IPS DF 19.7 (cell line): Measurements from ENCODE around the gene TTC27.
A peak's percentile ranks its signal among the peaks of the same experiment; 100 is the strongest.
"Not testable (repeated sequence)": the region's sequence is repeated elsewhere in the genome, so short reads cannot be mapped to it uniquely, and the experiment has no call there.

ENCODE experiments used
- DNase-seq: peaks from one replicate; pipeline ENCODE4 v3.0.0-alpha.2; 2013; ENCODE audit warnings: low read depth, low spot score

The TTC27 gene

GRCh38 chr2:32806857-32807256 lies 179.0 kb downstream of the TTC27 start:
- no peak for DNase-seq

DNA sequence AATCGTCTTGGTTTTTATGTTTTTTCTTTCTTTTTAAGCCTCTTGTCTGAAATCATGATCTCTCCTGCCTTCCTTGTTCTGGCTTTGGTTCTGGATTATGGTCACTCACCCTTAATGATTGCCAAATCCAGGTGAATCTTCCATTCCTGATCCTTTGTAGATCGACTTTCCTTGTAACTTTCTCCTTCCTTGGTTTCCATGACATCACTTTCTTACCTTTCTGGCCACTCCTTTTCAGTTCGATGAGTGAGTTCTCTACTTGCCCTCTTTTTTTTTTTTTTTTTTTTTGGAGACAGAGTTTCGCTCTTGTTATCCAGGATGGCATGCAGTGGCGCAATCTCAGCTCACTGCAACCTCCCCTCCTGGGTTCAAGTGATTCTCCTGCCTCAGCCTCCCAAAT lies 179.8 kb downstream of the TTC27 start:
- no peak for DNase-seq

GRCh38 chr2:32810909-32811495 lies 183.2 kb downstream of the TTC27 start:
- DNase-seq: no peak

GRCh38 chr2:32811696-32812095 lies 183.8 kb downstream of the TTC27 start:
- no peak for DNase-seq

GRCh38 chr2:32812316-32812715 lies 184.5 kb downstream of the TTC27 start:
- no peak for DNase-seq

DNA sequence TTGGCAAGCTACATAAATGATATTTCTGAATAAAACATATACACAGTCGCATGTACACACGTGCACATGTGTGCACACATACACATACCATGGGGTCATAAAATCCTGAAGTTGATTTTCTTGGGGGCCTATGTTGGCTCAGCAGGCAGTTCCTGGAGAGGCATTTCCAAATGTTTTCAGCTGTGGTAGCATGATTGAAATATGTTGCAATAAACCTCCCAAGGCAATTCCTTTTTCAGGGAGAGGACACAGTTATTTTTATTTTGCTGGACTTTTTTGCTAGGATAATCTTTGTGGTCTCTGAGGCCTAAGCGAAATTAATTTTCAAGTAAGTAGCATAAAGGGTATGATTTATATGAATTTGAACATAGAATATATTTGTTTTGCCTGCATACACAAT lies 192.2 kb downstream of the TTC27 start:
- no peak for DNase-seq

- DNase-seq: no peak
These were observed 192.9 kb downstream of the TTC27 start for GRCh38 chr2:32820701-32821100.

DNA sequence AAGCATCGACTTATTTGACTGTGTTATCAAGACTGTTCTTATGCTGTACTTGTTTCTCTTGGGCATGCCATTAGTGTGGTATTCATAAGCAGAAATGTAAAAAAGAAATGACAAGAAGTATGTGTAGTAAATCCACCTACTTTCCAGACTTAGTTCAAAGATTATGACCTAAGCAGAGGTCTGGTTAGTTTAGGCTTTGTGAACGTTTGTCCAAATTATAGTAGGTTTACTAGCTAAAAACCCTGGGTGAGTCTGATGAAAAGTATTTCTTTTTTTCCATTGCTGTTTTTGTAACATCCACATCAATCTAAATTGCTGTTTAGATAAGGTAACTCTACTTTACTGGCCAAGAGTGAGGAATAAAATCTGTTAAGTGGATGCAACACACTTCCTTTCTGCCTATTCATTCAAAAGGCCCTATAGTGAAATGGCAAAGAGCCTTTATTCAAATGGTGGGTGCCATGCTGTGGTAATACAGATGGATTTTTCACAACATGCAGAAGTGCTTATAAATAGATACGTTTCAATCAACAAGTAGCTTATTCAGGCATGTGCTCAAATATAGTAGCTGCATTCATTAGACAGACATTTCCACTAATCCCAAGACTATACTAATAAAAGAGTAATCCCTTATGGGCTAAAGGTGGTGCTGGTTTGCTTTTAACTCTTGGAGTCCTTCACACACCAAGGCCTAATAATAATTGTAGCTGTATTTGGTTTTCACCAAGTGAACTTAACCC lies 196.4 kb downstream of the TTC27 start:
- no peak for DNase-seq

DNA sequence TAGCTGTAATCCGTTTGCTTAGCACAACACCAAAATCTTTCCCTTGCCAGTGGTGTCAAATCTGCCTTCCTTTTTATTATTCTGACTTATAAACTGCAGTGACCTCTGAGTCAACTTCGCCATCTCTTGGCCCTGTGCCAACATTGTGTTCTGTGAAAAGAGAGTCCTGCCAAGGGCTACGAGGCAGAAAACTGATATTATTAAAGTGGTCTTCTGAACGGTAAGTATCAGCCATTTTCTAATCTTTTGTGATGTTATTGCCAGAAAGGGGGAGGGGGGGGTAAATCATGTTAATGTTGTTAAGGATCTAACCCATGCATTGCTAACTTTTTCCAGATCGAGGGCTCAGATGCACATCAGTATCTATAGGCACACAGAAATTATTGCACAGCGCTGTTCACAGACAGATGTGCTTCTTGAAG lies 197.5 kb downstream of the TTC27 start:
- no peak for DNase-seq

GRCh38 chr2:32830196-32830595 lies 202.3 kb downstream of the TTC27 start:
- no peak for DNase-seq

DNA sequence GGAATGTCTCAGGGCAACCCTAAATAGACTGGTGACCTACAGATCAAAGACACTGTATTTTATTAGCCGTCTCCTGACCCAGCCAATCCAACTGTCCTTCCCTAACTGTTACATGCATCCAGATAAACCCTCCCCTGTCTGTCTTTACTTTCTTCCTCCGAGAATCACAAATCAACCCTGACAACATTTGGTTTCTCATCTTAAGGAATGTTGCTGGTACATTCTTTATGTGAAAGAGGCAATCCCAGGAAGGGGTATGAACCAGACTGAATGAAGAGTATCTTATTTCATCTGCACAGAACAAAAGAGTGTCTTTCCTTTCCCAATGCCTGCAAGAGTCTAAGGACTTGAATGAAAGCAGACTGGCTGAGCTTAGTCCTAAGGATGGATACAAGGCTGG lies 205.0 kb downstream of the TTC27 start:
- peak; percentile 12 for DNase-seq

DNA sequence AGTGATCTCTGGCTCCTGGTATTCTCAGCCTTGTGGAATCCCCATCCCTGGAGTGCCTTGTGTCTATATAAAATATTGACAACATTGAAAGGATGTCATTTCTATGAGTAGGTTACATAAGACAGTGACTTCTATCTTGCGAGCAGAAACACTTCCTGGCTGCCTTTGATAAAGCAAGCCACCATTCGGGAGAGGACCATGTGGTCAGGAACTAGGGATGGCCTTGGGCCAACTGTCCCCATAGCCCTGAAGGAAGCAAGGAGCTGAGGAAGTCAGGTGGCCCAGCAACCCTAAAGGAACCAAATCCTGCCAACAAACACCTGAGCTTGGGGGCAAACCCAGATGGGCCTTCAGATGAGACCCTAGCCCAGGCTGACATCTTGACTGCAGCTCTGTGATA lies 205.9 kb downstream of the TTC27 start:
- DNase-seq: no peak

DNA sequence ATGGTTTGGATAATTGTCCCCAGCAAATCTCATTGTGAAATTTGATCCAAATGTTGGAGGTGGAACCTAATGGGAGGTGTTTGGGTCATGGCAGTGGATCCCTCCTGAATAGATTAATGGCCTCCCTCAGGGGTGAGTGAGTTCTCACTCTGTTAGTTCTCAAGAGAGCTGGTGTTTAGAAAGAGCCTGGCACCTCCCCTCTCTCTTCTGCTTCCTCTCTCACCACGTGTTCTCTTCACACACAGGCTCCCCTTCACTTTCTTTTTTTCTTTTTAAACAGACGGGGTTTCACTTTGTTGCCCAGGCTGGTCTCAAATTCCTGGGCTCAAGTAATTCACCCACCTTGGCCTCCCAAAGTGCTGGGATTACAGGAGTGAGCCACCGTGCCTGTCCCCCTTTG lies 207.3 kb downstream of the TTC27 start:
- no peak for DNase-seq

DNA sequence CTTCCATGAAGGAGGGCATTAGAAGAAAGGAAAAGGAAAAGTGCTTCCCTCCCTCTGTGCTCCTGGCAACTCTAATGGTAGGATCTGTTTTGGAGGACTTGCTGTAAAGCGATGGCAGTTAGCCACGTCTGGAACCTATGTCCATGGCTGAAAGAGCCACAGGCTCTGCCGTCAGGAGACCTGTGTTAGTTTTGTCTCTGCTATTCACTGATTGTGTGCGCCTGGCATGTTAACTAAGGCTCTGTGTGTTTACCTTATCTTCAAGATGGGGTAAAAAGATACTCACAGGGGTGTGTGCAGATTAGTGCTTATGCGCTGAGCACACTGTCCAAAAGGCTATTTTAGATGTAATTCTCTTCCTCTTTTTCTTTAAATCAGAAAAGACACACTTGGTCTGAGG lies 209.1 kb downstream of the TTC27 start:
- DNase-seq: no peak

DNA sequence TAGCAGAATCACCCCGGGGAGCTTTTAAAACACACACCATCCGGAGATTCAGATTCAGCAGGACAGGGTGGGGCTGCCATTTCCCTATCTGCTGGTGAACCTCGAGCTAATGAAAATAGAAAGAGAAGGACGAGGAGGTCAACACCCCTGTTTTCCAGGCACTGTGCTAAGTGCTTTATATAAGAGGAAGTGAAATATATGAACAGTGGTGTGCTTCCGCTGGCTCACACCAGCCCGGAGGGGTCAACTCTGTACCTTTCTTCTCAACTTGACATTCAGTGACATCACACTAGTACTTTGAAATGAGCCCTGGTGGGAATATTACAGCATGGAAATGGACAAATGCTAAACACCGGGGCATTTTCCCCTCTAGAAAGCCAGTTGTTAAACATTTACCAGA lies 210.6 kb downstream of the TTC27 start:
- DNase-seq: no peak

- no peak for DNase-seq
These were observed 211.1 kb downstream of the TTC27 start for GRCh38 chr2:32838949-32839348.

DNA sequence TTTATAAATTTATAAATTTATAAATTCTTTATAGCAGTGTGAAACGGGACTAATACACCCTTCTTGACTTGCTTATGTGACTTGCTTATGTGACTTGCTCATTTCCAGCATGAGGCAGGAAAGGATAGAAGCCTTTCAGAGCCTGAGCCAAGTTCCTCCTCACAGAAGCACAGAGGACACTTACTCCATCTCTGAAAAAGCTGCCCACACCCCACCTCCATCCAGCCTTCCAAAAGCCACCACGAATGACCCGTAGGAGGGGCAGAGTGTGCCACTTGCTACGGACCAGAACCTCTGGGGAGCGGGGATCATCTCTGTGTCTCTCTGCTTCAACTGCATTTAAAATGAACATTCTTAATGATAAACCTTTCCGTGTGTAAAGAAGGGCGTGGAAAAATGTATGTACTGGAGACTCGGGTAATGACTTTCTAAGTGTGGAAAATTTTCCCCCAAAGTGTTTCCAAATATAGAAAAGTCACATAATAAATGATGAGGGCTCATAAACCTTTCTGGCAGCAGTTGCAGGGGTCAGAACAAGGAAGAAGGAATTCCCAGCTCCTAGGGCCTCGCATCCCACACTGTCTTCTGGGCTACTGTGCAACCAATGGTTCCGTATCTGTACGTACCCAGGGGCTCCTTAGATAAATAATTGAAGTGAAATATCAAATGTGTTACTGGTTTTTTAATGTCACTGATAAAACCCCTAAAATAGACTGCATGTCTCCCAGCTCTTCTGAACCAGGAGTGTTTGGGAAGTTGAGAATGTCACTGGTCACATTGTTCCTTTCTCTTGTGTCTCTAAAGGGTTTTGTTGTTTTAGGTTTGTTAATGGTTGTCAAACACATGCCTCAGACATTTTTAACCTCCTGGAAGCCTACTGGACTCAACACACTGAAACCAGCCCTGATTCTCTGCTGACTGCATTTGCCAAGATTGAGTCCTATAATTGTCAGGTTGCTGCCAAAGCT lies 214.4 kb downstream of the TTC27 start:
- DNase-seq: no peak

DNA sequence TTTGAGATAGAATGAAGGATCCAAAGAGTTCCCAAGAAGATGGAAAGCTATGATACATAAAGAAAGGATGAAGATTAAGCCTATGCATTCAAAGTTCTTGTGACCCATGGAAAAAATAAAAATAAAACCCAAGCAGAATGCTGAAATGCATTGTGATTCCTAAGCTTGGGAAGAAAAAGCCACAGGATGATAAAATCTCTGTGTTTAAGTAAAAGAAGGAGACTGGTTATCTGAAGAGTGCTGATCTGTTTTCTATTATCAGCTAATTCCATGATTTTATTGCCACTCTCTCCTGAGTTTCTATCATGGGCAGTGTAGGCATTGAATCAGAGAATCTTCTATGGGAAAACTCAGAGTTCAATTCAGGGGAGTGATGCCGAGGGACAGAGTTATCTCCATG lies 215.8 kb downstream of the TTC27 start:
- no peak for DNase-seq

- DNase-seq: no peak
These were observed 216.4 kb downstream of the TTC27 start for GRCh38 chr2:32844253-32844652.

DNA sequence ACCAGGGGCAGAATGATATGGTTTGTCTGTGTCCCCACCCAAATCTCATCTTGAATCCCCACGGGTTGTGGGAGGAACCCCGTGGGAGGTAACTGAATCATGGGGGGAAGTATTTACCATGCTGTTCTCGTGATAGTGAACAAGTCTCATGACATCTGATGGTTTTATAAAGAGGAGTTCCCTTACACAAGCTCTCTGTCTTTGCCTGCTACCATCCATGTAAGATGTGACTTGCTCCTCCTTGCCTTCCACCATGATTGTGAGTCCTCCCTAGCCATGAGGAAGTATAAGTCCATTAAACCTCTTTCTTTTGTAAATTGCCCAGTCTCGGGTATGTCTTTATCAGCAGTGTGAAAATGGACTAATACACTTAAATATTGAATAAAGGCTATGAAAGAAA lies 218.4 kb downstream of the TTC27 start:
- DNase-seq: not testable (repeated sequence)

DNA sequence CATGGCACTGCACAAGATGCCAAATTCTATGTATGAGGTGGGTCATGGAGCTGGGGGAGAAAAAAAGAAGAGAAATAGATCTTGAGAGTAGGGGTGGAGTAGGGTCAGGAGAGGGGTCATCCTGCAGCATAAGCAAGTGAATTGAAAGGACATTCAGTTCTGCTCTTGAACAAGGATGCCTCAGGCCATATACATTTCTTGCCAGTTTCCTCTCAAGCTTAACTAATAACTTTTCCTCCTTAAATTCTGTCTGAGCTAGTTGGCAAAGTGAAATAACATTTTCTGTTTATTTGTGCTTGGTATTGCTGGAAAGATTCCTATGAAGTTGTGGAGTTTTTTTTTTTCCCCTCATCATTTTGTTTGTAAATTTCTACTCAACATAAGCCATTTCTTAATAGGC lies 219.9 kb downstream of the TTC27 start:
- no peak for DNase-seq

- DNase-seq: no peak
These were observed 221.8 kb downstream of the TTC27 start for GRCh38 chr2:32849456-32850194.
